Suppressor macrophage treated with lipopolysaccharide for 4 hours (primary cell): ENCODE results near the gene TXNRD2.

Experiments
- DNase-seq: peaks from one replicate; pipeline ENCODE4 v3.0.0-alpha.2; 2020

Gene TXNRD2

GRCh38 chr22:19855504-19856409 is 85.9 kb downstream of the TXNRD2 start:
- DNase-seq, result peak; percentile 43

GRCh38 chr22:19854778-19855503 is 86.7 kb downstream of the TXNRD2 start, which contains the start of the genes GNB1L and RTL10:
Gene GNB1L (minus strand): TSS chr22:19854874. CDS start chr22:19821355, 33,519 bp downstream.
Gene RTL10 (minus strand): TSS chr22:19854874. CDS start chr22:19852261, 2,613 bp downstream.
- peak; percentile 99 for DNase-seq

- DNase-seq, result no peak
These were observed 87.5 kb downstream of the TXNRD2 start for GRCh38 chr22:19853879-19854777.

GRCh38 chr22:19853058-19853878 is 88.3 kb downstream of the TXNRD2 start:
- no peak for DNase-seq

GRCh38 chr22:19852177-19852781 is 89.3 kb downstream of the TXNRD2 start:
- no peak for DNase-seq

GRCh38 chr22:19851291-19852176 is 90.1 kb downstream of the TXNRD2 start:
- no peak for DNase-seq

- no peak for DNase-seq
These were observed 90.9 kb downstream of the TXNRD2 start for GRCh38 chr22:19850763-19851109.

- DNase-seq, result no peak
These were observed 91.5 kb downstream of the TXNRD2 start for GRCh38 chr22:19849835-19850762.

GRCh38 chr22:19848298-19849224 is 93.1 kb downstream of the TXNRD2 start:
- no peak for DNase-seq

- no peak for DNase-seq
These were observed 94.3 kb downstream of the TXNRD2 start for GRCh38 chr22:19847345-19847632.

- no peak for DNase-seq
These were observed 94.8 kb downstream of the TXNRD2 start for GRCh38 chr22:19846620-19847344.

GRCh38 chr22:19845054-19845722 is 96.4 kb downstream of the TXNRD2 start:
- no peak for DNase-seq

- peak; percentile 75 for DNase-seq
These were observed 97.1 kb downstream of the TXNRD2 start for GRCh38 chr22:19844377-19845053.

GRCh38 chr22:19843857-19844376 is 97.7 kb downstream of the TXNRD2 start:
- no peak for DNase-seq

GRCh38 chr22:19843107-19843856 is 98.3 kb downstream of the TXNRD2 start:
- DNase-seq, result no peak
